CD4-positive, alpha-beta T cell treated with Interleukin-4 for 1 hour (primary cell): ENCODE measurements around the gene DNAH2.
"Not testable (repeated sequence)": the region's sequence is repeated elsewhere in the genome, so short reads cannot be mapped to it uniquely, and the experiment has no call there.

ENCODE experiments used
- DNase-seq, 2 donors: peaks; one replicate each; pipeline ENCODE4 v3.0.0-alpha.2; 2020 to 2022

Gene DNAH2

DNA sequence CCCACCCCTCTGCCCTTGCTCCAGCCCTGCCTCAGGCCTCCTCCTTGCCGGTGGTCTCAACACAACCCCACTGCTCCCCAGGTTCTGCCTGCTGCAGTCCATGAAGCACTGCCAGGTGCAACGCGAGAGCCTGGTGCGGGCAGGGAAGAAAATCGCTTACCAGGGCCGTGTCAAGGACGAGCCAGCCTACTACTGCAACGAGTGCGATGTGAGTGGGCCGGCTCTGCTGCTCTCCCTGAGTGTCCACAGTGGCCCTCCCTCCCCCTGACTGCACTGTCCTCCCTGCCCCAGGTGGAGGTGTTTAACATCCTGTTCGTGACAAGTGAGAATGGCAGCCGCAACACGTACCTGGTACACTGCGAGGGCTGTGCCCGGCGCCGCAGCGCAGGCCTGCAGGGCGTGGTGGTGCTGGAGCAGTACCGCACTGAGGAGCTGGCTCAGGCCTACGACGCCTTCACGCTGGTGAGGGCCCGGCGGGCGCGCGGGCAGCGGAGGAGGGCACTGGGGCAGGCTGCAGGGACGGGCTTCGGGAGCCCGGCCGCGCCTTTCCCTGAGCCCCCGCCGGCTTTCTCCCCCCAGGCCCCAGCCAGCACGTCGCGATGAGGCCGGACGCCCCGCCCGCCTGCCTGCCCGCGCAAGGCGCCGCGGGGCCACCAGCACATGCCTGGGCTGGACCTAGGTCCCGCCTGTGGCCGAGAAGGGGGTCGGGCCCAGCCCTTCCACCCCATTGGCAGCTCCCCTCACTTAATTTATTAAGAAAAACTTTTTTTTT, 135.6 kb downstream of the DNAH2 start:
- DNase-seq: peak in 1 of 2 donors; percentile 36

DNA sequence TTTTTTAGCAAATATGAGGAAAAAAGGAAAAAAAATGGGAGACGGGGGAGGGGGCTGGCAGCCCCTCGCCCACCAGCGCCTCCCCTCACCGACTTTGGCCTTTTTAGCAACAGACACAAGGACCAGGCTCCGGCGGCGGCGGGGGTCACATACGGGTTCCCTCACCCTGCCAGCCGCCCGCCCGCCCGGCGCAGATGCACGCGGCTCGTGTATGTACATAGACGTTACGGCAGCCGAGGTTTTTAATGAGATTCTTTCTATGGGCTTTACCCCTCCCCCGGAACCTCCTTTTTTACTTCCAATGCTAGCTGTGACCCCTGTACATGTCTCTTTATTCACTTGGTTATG, 136.1 kb downstream of the DNAH2 start:
- peak in 1 of 2 donors; percentile 39 for DNase-seq

DNA sequence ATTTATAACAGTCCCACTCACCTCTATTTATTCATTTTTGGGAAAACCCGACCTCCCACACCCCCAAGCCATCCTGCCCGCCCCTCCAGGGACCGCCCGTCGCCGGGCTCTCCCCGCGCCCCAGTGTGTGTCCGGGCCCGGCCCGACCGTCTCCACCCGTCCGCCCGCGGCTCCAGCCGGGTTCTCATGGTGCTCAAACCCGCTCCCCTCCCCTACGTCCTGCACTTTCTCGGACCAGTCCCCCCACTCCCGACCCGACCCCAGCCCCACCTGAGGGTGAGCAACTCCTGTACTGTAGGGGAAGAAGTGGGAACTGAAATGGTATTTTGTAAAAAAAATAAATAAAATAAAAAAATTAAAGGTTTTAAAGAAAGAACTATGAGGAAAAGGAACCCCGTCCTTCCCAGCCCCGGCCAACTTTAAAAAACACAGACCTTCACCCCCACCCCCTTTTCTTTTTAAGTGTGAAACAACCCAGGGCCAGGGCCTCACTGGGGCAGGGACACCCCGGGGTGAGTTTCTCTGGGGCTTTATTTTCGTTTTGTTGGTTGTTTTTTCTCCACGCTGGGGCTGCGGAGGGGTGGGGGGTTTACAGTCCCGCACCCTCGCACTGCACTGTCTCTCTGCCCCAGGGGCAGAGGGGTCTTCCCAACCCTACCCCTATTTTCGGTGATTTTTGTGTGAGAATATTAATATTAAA, 136.7 kb downstream of the DNAH2 start:
- DNase-seq: peak in 1 of 2 donors; percentile 17

DNA sequence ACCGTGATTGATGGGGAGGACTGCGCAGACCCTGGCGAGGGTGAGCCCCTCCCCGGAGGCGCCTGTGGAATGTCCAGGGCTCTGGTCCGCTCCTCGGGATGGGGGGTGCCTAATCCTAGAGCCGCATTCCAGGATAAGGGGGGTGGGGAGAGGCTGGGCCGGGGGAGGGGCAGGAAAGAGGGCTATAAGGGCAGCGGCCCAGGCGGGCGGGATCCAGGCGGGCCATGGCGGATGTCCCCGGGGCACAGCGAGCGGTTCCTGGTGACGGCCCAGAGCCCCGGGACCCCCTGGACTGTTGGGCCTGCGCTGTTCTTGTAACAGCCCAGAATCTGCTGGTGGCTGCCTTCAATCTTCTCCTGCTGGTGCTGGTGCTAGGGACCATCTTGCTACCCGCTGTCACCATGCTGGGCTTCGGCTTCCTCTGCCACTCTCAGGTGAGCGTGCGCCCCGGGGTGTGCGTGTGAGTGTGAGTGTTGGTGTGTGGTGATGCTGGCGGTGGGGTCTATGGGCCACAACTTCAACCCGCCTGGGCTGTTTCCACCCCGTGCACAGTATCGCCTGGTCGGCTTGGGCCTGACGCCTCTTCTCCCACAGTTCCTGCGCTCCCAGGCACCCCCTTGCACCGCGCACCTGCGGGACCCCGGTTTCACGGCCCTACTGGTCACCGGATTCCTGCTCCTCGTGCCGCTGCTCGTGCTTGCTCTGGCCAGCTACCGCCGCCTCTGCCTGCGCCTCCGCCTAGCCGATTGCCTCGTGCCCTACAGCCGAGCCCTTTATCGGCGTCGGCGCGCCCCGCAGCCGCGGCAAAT, 137.5 kb downstream of the DNAH2 start, which contains the start of gene TMEM88:
Gene TMEM88, plus strand, starts transcription at position 216 of the 809 bp plus-strand sequence. Its CDS starts 9 bp downstream, at position 225.
- peak in 1 of 2 donors; percentile 49 for DNase-seq

DNA sequence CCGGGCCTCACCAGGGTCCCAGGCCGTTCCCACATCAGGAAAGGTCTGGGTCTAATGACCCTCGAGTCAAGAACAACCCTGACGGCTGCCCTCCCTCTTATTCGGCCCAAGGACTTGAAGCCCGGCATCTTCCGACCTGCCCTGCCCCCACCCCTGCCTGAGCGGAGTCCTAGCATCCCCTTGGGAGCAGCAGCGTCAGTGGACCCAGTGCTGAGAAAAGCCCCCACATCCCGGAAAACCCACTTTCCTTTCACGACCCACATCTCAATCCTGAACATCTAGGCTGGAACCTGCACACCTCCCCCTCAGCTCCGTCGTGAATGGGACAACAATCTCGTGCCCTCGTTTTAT, 138.1 kb downstream of the DNAH2 start:
- no peak for DNase-seq

DNA sequence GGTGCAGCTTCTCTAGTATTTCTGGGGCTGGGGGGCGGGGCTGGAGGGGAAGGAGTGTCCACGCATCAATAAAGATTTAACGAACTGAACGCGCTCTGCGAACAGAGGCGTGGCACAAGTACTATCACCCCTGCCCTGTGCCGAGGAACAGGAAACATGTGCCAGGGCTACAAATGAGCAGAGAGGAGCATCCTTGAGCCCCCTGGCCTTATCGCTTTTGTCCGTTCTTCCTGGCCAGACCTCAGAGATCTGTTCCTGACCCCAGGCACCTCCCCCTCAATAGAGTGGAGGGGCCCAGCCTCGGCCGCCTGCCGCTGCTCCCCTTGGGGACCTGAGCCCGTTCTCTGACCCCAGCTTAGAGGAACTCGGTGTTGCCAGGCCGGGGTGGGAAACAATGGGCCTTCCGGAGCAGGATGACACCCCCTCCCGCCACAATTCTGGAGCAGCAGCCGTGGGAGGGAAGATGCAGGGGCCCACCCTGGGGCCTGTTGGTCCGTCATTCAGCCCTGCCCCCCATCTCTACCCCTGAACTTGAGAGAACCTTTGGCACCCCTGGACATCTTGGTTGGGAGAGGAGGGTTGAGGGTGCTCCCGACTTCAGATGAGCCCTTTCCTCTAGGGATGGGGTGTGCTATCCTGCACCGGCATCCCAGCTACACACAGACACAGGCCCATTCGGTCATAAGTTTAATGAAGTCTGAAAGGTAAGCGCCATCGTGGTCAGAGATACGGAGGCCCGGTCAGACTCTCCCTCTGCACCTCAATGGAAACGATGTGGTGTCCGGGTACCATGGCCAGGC, 138.7 kb downstream of the DNAH2 start:
- peak; percentile 52 to 66 for DNase-seq

DNA sequence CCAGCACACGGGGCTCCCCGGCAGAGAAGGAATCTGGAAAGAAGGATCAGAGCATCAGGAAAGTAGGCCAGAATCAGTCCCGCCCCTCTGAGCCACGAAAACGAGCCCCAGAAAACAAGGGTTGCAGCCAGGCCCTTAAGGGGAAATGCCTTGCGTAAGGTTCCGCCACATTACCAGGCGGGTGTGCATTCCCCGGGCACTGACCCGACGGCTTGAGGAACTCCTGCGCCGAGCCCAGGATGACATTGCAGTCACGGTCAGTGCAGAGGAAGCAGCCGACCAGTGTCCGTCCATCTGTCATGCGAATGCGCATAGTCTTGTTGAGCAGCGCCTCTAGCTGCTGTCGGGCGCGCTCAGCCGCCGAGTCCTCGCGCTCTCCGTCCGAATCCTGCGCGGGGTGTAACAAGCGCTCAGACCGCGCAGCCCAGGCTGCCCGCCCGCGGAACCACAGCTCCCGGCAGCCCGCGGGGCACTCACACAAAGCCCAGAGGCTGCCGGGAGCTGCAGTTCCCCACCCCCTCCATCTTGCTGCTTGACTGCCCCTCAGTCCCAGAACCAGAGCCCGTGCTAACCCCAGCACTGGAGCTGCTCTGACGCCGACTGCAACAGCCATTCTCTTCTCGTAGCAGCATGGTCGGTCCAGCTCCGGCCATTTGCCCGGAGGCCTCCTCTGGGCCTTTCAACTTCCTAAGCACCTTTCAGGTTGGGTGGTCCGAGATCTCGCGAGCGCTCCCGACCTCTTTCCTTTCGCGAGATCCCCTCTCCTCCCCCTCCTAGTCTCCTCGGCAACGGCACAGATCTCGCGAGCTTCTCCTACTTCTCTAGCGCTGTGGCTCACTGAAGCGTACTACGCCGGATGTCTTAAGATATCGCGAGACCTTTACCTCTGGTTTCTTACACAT, 139.5 kb downstream of the DNAH2 start, which contains the start of gene NAA38:
Gene NAA38, minus strand, starts transcription at position 749 of the 902 bp plus-strand sequence. Its CDS starts 96 bp downstream, at position 653.
- DNase-seq: peak; percentile 98

DNA sequence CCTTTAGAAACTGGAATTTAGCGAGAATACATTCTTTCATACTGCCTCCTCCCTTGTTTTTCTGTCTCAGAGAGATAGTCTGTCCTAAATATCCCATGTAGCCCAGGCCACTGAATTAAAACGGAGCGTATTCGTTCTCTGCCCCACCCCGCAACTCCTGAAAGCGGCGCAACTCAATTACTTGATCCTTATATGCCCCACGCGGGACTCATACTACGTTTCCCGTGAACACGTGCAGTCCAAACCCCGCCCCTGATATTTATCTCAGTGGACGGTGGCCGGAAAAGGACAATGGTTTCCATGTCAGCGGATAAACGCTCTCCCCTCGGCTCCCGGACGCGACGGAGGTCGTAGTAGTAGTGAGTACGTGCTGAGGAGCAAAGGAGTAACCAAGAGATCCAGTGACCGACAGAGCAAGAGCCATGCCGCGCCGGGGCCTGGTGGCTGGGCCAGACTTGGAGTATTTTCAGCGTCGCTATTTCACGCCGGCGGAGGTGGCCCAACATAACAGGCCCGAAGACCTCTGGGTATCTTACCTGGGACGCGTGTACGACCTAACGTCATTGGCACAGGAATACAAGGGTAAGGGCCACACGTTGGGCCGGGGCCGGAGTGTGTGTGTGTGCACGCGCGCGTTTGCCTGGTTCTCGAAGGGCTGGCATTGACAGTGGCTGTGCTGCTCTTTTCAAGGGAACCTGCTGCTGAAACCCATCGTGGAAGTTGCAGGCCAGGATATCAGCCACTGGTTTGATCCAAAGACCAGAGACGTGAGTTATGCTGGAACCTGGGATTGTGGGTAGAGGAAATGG, 140.4 kb downstream of the DNAH2 start, which contains the start of gene CYB5D1:
Gene CYB5D1, plus strand, starts transcription at position 291 of the 809 bp plus-strand sequence. Its CDS starts 132 bp downstream, at position 423.
- peak; percentile 93 to 96 for DNase-seq

DNA sequence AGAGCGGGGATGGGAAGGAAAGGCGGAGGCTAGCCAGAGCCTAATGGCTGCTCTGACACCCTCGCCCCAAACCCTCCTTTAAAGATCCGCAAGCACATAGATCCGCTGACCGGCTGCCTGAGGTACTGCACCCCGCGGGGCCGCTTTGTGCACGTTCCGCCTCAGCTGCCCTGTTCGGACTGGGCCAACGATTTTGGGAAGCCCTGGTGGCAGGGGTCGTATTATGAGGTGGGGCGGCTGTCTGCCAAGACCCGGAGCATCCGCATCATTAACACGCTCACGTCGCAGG, 140.9 kb downstream of the DNAH2 start:
- DNase-seq: peak; percentile 53 to 59

DNA sequence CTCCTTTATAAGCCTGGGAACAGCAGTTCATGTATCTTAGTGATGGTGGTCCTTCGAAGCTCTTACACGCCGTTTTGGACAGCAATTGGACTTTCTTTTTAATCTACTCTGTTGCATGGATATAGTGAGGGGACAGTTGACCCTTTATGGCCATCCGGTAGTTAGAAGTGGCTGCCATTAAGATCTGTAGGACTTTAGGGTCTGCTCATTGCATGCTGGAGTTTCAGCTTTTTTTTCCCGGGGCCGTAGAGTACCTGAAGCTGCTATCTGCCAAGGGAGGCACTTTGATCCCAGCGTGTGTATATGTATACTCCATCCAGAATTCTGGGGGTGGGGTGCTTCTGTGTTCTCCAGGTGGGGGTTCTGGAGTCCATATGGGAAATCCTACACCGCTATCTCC, 141.5 kb downstream of the DNAH2 start:
- DNase-seq: no peak

DNA sequence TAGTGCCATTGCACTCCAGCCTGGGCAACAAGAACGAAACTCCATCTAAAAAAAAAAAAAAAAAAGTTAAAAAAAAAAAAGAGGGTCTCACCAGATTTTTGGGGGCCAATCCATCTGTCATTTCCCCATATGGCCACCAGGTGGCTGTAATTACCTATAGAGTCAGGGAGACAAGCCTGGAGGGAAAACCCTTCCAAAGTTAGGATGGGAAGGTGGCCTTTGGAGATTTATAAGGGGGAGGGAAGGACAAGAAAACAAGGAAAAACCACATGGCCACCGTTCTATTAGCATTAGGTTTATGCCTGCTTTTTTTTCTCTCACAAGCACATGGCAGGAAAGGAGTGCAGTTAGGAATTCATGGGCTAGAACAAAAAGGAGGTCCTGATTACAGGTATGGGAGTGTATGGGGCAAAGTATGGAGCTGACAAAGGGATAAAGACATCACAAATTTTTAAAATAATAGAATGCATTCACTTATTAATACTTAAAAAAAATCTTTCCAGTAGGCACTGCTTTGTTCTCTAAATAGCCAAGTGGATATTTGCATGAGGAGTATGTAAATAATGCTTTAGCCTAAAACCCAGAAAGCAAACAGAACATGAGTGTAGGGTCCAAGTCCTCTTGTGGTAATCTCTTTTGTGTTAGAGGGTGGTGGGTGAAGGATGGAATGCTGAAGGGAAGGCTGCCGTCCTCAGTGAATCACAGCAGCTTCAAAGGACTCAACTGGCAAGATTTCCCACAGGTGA, 145.3 kb downstream of the DNAH2 start:
- peak; percentile 57 to 69 for DNase-seq

DNA sequence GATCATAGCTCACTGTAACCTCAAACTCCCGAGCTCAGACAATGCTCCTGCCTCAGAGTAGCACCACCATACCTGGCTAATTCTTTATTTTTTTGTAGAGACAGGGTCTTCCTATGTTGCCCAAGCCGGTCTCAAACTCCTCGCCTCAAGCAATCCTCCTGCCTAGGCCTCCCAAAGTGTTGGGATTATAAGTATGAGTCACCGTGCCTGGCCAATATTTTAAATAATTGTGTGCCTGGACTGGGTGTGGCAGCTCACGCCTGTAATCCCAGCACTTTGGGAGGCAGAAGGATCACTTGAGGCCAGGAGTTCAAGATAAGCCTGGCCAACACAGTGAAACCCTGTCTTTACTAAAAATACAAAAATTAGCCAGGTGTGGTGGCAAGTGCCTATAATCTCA, 146.8 kb downstream of the DNAH2 start:
- not testable (repeated sequence) for DNase-seq

DNA sequence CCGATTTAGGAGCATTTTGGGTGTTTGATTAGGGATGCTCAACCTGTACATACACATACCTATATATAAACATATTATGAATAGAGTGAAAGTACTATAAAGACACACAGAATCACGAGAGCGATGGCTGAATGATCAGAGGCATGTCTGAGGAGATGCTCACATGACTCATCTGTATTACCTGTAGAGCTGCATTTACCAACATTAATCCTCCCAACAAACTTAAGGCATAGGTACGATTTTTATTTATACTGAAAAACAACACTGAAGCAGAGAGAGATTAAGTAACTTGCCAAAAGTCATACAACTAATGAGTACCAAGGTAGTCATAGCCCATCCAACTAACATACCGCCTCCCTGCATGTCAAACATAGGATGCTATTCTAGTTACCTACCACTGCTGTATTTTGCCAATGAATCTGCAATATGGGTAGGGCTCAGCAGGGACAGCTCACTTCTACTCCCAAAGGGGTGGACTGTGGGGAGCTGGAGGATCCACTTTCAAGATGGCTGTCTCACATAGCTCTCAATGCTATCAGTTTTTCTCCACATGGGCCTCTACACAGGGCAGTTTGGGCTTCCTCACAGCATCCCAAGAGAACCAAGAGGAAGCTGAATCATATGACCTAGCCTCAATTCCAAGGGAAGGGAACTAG, 147.6 kb downstream of the DNAH2 start:
- DNase-seq: no peak

DNA sequence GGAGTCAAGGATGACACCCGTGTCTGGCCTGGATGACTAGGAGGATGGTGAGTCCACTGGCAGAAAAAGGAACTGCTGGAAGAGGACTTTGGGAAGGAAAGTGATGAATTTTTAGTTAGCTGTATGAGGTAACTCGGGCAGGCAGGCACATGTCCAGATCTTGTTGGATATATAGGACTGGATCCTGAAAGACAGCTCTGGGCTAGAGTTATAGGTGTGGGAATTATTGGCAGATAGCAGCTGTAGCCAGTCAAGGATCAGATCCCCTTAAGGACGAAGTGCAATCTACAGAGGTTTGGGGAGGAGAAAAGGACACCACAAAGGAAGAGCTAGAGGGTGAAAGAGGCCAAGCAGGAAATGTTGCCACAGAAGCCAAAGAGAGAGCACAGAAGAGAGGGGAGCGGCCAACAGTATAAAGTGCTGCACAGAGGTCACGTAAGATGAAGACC, 150.4 kb downstream of the DNAH2 start:
- peak in 1 of 2 donors; percentile 37 for DNase-seq

DNA sequence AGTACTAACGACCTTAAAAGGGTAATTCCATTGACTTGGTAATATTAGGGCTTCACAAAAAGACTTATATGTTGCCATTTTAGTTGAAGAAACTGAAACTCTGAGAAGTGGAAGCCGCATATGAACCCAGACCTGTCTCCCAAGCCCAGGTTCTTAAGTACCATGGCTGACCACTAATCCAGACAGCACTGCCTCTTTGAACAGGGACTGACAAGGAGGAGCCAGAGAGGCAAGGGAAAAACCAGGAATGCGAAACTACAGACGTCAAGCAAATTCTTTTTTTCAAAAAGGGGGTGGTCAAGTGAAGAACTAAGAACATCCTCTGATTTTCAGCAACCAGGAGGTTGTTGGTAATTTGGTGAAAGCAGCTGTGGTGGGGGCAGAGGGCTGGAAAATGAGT, 155.5 kb downstream of the DNAH2 start:
- DNase-seq: no peak

DNA sequence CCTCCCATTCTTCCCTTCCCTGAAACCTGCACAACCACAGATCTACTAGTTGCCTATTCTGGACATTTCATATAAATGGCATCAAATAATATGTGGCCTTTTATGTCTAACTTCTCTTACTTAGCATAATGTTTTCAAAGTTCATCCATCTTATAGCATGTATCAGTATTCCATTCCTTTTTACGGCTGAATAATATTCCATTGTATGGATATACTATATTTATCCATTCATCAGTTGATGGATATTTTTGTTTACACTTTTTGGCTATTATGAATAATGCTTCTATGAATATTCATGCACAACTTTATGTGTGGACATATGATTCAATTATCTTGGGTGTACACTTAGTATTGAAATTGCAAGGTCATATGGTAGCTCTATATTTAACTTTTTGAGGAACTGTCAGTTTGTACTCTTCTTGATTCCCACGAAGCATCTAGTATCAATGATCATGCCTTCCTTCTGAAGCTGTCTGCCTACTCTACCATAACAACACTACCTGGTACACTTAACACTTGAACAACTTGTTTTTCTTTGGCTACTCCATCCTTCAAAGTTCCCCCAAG, 158.3 kb downstream of the DNAH2 start:
- DNase-seq: no peak

DNA sequence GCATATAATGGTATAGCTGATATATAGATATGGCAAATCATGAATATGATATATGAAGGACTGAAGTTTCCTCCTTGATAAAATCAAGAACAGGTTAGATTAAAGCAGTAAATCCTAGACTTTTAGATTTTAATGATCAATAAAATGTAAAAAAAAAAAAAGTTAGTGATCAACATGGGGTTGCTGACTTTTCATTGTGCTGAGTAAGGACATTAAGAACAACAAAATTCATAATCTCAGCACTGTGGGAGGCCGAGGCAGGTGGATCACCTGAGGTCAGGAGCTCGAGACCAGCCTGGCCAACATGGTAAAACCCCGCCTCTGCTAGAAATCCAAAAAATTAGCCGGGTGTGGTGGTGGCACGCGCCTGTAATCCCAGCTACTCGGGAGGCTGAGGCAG, 160.7 kb downstream of the DNAH2 start:
- DNase-seq: no peak

DNA sequence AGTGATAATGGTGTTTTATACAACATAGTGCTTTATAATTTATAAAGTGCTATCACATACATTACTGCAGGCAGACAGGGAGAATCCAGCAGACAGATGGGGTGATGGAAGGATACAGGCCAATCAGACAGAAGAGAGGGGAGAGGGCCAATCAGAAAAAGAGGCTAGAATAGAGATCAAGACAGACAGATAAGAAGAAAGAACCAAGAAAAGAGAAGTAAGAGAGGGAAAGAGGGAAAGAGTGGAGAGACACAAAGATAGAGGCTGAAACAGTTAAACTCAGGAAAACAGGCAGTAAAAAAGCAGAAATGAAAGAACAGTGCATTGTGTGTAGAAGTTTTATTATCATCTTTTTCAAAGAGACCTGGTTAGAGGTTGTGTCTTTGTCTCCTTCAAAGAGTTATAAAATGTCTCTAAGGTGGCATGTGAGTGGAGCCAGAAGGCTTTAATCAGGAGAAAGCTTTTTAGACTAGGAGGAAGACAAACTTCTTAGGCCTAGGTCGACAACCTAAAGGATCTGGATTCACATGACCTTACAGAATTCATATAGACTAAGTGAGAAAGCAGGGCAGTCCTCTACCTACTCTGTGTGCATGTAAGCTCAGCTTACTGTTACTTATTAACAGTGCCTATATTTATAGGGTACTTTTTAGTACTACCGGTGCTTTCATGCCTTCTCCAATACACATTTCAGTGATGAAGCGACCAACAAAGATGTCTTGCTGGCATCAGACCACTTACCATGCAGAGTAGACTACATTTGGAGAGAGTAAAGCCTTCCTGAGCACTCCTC, 162.7 kb downstream of the DNAH2 start:
- DNase-seq: no peak
